ENCODE results near the gene DCAF5. TPM values are rescaled to one million over a fixed set of nuclear protein-coding genes. Genes with fewer than 3 reads are reported as not detected.
A peak's percentile ranks its signal among the peaks of the same experiment; 100 is the strongest.
"Not testable (repeated sequence)": the region's sequence is repeated elsewhere in the genome, so short reads cannot be mapped to it uniquely, and the experiment has no call there.

DCAF5 gene
- total and polyA plus RNA-seq, 2 experiments from 2014 or later, result 50.0 to 58.2 TPM

- H3K4me3 ChIP-seq, result no peak overlapping the region
- DNase-seq (ENCODE audit: low read depth in 1 of 2, low spot score in 1 of 2), result peak in 1 of 2 donors; percentile 68
- peaks cover 4% of the 10 kb centered on the region for H3K4me1 ChIP-seq (ENCODE audit: low read depth)
- peaks cover 40% of the 10 kb centered on the region for H3K36me3 ChIP-seq
- no peak overlapping the region for H3K27ac ChIP-seq
- H3K9me3 ChIP-seq (ENCODE audit: low read depth), result no peaks in the 10 kb centered on the region
- TF ChIP-seq CTCF (IDR thresholded peaks at IDR 0.05; ENCODE audit: low read depth, low read length), result no peak
- H3K27me3 ChIP-seq, result no peaks in the 10 kb centered on the region
These were observed 75.1 kb downstream of the DCAF5 start for GRCh38 chr14:69077841-69078240.

GRCh38 chr14:69077185-69077584, 75.7 kb downstream of the DCAF5 start:
- not testable (repeated sequence) for DNase-seq (ENCODE audit: low read depth in 1 of 2, low spot score in 1 of 2); H3K9me3 ChIP-seq (ENCODE audit: low read depth); H3K27ac ChIP-seq; H3K27me3 ChIP-seq; H3K4me1 ChIP-seq (ENCODE audit: low read depth); H3K4me3 ChIP-seq
- peaks cover 43% of the 10 kb centered on the region for H3K36me3 ChIP-seq

GRCh38 chr14:69076341-69076740, 76.6 kb downstream of the DCAF5 start:
- Histone ChIP-seq H3K4me3 (no peak overlapping the region), H3K9me3 (ENCODE audit: low read depth) (no peaks in the 10 kb centered on the region), H3K36me3 (peaks cover 36% of the 10 kb centered on the region), H3K27ac (no peak overlapping the region), H3K4me1 (ENCODE audit: low read depth) (peaks cover 4% of the 10 kb centered on the region), H3K27me3 (no peaks in the 10 kb centered on the region)
- no peak for TF ChIP-seq CTCF (IDR thresholded peaks at IDR 0.05; ENCODE audit: low read depth, low read length)
- no peak for DNase-seq (ENCODE audit: low read depth in 1 of 2, low spot score in 1 of 2)

GRCh38 chr14:69073915-69074314, 79.0 kb downstream of the DCAF5 start:
- Histone ChIP-seq H3K36me3 (peaks cover 29% of the 10 kb centered on the region), H3K27me3 (no peaks in the 10 kb centered on the region), H3K27ac (no peak overlapping the region), H3K9me3 (ENCODE audit: low read depth) (no peaks in the 10 kb centered on the region), H3K4me1 (ENCODE audit: low read depth) (no peaks in the 10 kb centered on the region), H3K4me3 (no peak overlapping the region)
- no peak for TF ChIP-seq CTCF (IDR thresholded peaks at IDR 0.05; ENCODE audit: low read depth, low read length)
- no peak for DNase-seq (ENCODE audit: low read depth in 1 of 2, low spot score in 1 of 2)

GRCh38 chr14:69073429-69073828, 79.5 kb downstream of the DCAF5 start:
- Histone ChIP-seq H3K27me3 (no peaks in the 10 kb centered on the region), H3K9me3 (ENCODE audit: low read depth) (no peaks in the 10 kb centered on the region), H3K36me3 (peaks cover 29% of the 10 kb centered on the region), H3K4me1 (ENCODE audit: low read depth) (no peaks in the 10 kb centered on the region), H3K27ac (no peak overlapping the region), H3K4me3 (no peak overlapping the region)
- TF ChIP-seq CTCF (IDR thresholded peaks at IDR 0.05; ENCODE audit: low read depth, low read length), result no peak
- no peak for DNase-seq (ENCODE audit: low read depth in 1 of 2, low spot score in 1 of 2)

GRCh38 chr14:69072584-69072983, 80.3 kb downstream of the DCAF5 start:
- DNase-seq (ENCODE audit: low read depth in 1 of 2, low spot score in 1 of 2), result no peak
- Histone ChIP-seq H3K36me3 (peaks cover 29% of the 10 kb centered on the region), H3K4me1 (ENCODE audit: low read depth) (no peaks in the 10 kb centered on the region), H3K4me3 (no peak overlapping the region), H3K27ac (no peak overlapping the region), H3K27me3 (no peaks in the 10 kb centered on the region), H3K9me3 (ENCODE audit: low read depth) (no peaks in the 10 kb centered on the region)
- TF ChIP-seq CTCF (IDR thresholded peaks at IDR 0.05; ENCODE audit: low read depth, low read length), result no peak

All from cardiac muscle cell (in vitro differentiated cells and primary cell).